NCI-H2107 (cell line): ENCODE data around the gene NAT10.

Experiments
- DNase-seq: peaks from one replicate; lab custom pipeline; 2025; lab: John Stamatoyannopoulos, UW

NAT10 gene

GRCh38 chr11:34189191-34189590 lies 83.8 kb downstream of the NAT10 start:
- no peak for DNase-seq

GRCh38 chr11:34190192-34191139 lies 85.0 kb downstream of the NAT10 start:
- DNase-seq, result no peak

GRCh38 chr11:34191578-34191977 lies 86.1 kb downstream of the NAT10 start:
- no peak for DNase-seq

- no peak for DNase-seq
These were observed 87.3 kb downstream of the NAT10 start for GRCh38 chr11:34192481-34193401.

- DNase-seq, result no peak
These were observed 89.3 kb downstream of the NAT10 start for GRCh38 chr11:34194576-34195335.
